Fibroblast of villous mesenchyme (primary cell): ENCODE data around the gene RTTN. TPM values are rescaled to one million over a fixed set of nuclear protein-coding genes. Genes with fewer than 3 reads are reported as not detected.

Experiments used
- DNase-seq: peaks from one replicate; pipeline ENCODE4 v3.0.0-alpha.2; 2010; ENCODE audit warnings: low read depth
- H3K4me3 ChIP-seq: 2 replicates; pipeline ENCODE4 v1.5.1; 2011; ENCODE audit warnings: low read depth, mild to moderate bottlenecking, low read length
- total RNA-seq: library from RNA; depleted of rRNA; stranded (reverse); fragments of >200 nt; gene quantifications from 2 replicates; pipeline ENCODE4 v1.2.3, GENCODE V29; 2012
- TF ChIP-seq, protein P1 (sequence below): IDR thresholded peaks from 2 replicates; pipeline ENCODE4 v1.5.1; 2012; ENCODE audit warnings: low read depth, mild to moderate bottlenecking, low read length; ENCODE audit not compliant: insufficient read depth

The RTTN gene
- total RNA-seq, 1 donor, result 24.2 TPM

DNA sequence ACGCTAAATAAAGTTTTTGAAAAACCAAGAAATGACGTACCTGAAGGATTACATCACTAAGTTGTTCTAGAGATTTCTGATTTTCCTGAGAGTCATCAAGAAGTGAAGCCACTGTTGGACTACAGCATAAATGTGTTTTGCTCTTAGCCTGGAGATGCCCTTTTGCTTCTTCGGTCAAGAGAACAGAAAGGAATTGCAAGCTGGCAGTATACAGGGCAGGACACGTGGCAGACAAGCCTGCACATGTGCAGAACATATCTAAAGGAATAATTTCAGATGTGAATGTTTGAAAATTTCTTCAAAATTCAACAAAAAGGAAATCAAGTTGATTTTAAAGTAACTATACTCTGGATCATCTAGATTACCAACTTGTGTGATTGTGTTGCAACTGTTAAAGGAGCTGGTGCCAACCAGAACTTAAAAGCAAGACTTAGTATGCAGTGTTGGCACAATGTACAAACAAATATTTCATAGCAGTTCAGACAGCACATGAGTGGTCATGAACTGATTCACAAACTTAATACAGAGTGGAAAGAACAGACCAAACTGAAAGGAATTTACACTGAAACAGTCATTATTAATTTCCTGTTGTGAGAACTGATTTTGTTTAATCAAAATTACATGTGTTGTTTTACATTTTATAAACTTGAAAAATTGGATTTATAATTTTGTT lies 157.4 kb downstream of the RTTN start:
- TF ChIP-seq, protein P1, sequence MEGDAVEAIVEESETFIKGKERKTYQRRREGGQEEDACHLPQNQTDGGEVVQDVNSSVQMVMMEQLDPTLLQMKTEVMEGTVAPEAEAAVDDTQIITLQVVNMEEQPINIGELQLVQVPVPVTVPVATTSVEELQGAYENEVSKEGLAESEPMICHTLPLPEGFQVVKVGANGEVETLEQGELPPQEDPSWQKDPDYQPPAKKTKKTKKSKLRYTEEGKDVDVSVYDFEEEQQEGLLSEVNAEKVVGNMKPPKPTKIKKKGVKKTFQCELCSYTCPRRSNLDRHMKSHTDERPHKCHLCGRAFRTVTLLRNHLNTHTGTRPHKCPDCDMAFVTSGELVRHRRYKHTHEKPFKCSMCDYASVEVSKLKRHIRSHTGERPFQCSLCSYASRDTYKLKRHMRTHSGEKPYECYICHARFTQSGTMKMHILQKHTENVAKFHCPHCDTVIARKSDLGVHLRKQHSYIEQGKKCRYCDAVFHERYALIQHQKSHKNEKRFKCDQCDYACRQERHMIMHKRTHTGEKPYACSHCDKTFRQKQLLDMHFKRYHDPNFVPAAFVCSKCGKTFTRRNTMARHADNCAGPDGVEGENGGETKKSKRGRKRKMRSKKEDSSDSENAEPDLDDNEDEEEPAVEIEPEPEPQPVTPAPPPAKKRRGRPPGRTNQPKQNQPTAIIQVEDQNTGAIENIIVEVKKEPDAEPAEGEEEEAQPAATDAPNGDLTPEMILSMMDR, result no peak
- DNase-seq, result no peak
- H3K4me3 ChIP-seq, result no peak overlapping the region

DNA sequence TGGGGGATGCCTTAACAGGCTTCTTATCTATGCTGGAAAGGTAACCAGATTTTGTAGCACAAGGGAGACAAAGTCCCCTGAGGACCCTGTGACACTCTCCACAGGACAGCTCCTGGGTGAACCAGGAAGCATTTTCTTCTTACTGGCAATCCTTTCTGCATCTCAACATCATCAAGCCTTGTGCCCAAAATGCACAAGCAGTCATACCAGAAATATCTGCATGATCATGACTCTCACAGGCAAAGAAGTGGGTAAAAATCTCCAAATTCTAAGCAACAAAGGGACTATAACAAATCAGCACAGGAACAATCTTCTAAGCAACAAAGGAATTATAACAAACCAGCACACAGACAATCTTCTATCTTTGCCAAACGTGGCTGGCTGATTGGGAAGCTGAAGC lies 158.7 kb downstream of the RTTN start:
- H3K4me3 ChIP-seq, result no peak overlapping the region

DNA sequence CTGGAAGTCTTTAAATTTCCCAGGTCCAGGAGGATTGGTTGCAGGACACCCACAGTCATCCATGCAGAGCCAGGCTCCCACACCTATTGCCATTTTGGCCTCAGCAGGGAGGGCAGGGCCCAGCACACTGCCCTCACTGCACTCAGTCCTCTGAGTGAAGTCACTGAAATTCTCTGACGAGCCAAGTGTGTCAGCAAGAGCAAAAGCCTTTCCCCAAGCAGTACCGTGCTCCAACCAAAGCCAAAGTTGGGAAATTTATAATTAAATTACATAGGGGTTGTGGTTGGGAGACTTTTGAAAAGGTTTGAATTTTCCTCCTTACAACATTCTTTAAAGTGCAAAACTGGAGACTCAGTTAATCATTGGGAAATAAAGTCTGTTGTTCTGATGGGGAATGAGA lies 159.3 kb downstream of the RTTN start:
- TF ChIP-seq, protein P1, result no peak
- H3K4me3 ChIP-seq, result no peak overlapping the region
- DNase-seq, result peak; percentile 18

More for the DNA sequence above, 158.7 kb downstream of the RTTN start:
- TF ChIP-seq, protein P1, result no peak
- DNase-seq, result no peak

DNA sequence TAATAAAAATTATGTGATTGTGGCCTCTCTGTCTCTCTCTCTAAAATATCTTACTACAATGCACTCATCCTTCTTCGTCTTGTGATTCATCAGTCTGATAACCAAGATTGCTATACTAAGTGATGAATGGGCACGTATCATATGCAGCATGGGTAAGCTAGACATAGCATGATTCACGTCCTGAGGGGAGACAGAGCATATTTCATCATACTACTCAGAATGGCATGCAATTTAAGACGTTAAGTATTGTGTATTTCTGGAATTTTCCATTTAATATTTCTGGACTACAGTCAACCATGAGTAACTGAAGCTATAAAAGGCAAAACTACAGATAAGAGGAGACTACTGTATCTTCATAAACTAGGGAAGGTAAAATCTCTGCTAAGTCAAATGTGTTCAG lies 160.9 kb downstream of the RTTN start:
- H3K4me3 ChIP-seq, result no peak overlapping the region
- TF ChIP-seq, protein P1, result no peak
- DNase-seq, result peak; percentile 96

DNA sequence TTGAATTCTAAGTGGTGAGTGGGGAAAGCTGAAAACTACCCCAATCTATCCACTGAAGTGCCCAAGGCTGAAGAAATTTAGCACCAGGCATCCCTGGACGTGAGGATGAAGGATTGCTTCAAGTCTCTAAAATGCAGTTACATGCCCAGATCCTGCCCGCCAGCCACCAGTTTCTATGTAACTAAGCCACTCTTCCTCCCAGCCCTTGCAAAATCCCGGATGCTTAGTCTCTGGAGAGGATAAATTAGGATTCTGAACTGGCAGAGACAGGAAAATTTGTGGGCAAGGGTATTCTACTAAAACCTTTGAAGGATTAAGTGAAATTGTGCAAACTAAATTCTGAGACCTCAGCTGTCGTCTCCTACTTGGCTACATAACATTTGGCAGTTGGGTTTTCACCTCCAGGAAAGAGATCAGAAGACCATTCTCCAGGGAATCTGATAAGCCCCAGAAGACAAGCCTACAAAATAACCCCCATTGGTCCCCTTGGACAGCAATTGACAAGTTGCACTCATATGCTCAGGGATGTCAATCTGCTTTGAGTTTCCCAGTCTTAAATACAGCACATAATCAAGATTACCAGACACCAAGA lies 163.9 kb downstream of the RTTN start:
- no peak overlapping the region for H3K4me3 ChIP-seq
- peak; percentile 28 for DNase-seq
- TF ChIP-seq, protein P1, result no peak

DNA sequence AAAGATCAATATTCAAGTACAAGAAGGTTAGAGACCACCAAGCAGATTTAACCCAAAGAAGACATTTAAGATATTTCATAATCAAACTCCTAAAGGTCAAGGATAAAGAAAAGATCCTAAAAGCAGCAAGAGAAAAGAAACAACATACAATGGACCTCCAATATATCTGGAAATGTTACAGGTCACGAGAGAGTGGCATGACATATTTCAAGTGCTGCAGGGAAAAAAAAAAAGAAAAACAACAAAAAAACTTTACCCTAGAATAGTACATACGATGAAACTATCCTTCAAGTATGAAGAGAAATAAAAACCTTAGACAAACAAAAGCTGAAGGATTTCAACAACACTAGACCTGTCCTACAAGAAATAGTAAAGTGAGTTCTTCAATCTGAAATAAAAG lies 166.3 kb downstream of the RTTN start:
- H3K4me3 ChIP-seq, result no peak overlapping the region
- no peak for DNase-seq
- TF ChIP-seq, protein P1, result no peak
